GM23248 (cell line): ENCODE results near the gene SHCBP1L. TPM values are rescaled to one million over a fixed set of nuclear protein-coding genes. Genes with fewer than 3 reads are reported as not detected.

Experiments used
- DNase-seq: peaks from one replicate; pipeline ENCODE4 v3.0.0-alpha.2; 2015
- H2AFZ ChIP-seq: fragments of 200-600 bp; sonication (generic); 2 replicates; pipeline ENCODE4 v1.6.1; 2016; ENCODE audit warnings: antibody characterized with exemption
- H3F3A ChIP-seq: fragments of 200-600 bp; sonication (generic); 2 replicates; pipeline ENCODE4 v1.6.1; 2016; ENCODE audit warnings: mild to moderate bottlenecking, antibody characterized with exemption, mixed run types; ENCODE audit not compliant: insufficient read depth
- H3K27ac ChIP-seq: fragments of 200-600 bp; sonication (generic); 2 replicates; pipeline ENCODE4 v1.5.1; 2016; ENCODE audit warnings: mild to moderate bottlenecking
- H3K27me3 ChIP-seq: fragments of 200-600 bp; sonication (generic); replicated peaks from 2 replicates; pipeline ENCODE4 v1.6.1; 2016; ENCODE audit warnings: mild to moderate bottlenecking; ENCODE audit not compliant: insufficient read depth
- H3K36me3 ChIP-seq: fragments of 200-600 bp; sonication (generic); 2 replicates; pipeline ENCODE4 v1.6.1; 2016; ENCODE audit warnings: low read depth, mild to moderate bottlenecking
- H3K4me1 ChIP-seq: fragments of 200-600 bp; sonication (generic); 2 replicates; pipeline ENCODE4 v1.6.1; 2016; ENCODE audit warnings: mild to moderate bottlenecking; ENCODE audit not compliant: insufficient read depth
- H3K4me2 ChIP-seq: fragments of 200-600 bp; sonication (generic); one replicate; pipeline ENCODE4 v1.6.1; 2016; ENCODE audit warnings: mild to moderate bottlenecking; ENCODE audit not compliant: unreplicated experiment
- H3K4me3 ChIP-seq: fragments of 200-600 bp; sonication (generic); 2 replicates; pipeline ENCODE4 v1.5.1; 2016; ENCODE audit warnings: mild to moderate bottlenecking
- H3K79me2 ChIP-seq: fragments of 200-600 bp; sonication (generic); 2 replicates; pipeline ENCODE4 v1.6.1; 2016; ENCODE audit warnings: mild to moderate bottlenecking; ENCODE audit not compliant: insufficient read depth
- H3K9ac ChIP-seq: fragments of 200-600 bp; sonication (generic); 2 replicates; pipeline ENCODE4 v1.6.1; 2016; ENCODE audit warnings: mild to moderate bottlenecking
- H3K9me2 ChIP-seq: fragments of 200-600 bp; sonication (generic); 2 replicates; pipeline ENCODE4 v1.6.1; 2016; ENCODE audit warnings: mixed run types, mild to moderate bottlenecking, moderate library complexity; ENCODE audit not compliant: insufficient read depth
- H3K9me3 ChIP-seq: fragments of 200-600 bp; sonication (generic); one replicate; pipeline ENCODE4 v1.6.1; 2017; ENCODE audit warnings: low read depth
- H4K20me1 ChIP-seq: fragments of 200-600 bp; sonication (generic); 2 replicates; pipeline ENCODE4 v1.6.0; 2016; ENCODE audit not compliant: insufficient read depth
- EZH2 ChIP-seq: fragments of 200-600 bp; sonication (generic); IDR thresholded peaks from 2 replicates; pipeline ENCODE4 v1.6.1; 2018; ENCODE audit warnings: antibody characterized with exemption, mild to moderate bottlenecking; ENCODE audit not compliant: insufficient read depth, poor library complexity, severe bottlenecking
- EZH2phosphoT487 ChIP-seq: fragments of 200-600 bp; sonication (generic); IDR thresholded peaks from 2 replicates; pipeline ENCODE4 v1.6.1; 2018; ENCODE audit warnings: antibody characterized with exemption, moderate library complexity, mild to moderate bottlenecking, low read depth; ENCODE audit not compliant: insufficient read depth
- WGBS, 2 experiments: methylation state at CpG; one replicate each; pipeline ENCODE4 v1.1.6; 2015 to 2017; ENCODE audit warnings: low lambda C conversion rate in 2 of 2, low coverage in 1 of 2; ENCODE audit errors: missing lambda C conversion rate in 2 of 2; 5-methylcytosine and 5-hydroxymethylcytosine counted together
- in situ Hi-C: fragments of 300-500 bp; cut with MboI; formaldehyde crosslinking; loops from 2 replicates; pipeline ENCODE4 v1.15.0; 2020
- polyA plus RNA-seq: library from polyadenylated mRNA; unstranded; fragments of >200 nt; fragmentation: Nextera tagmentation; extraction: Ambion mirVana; gene quantifications from 2 replicates; pipeline ENCODE4 v1.2.1, GENCODE V29; 2016
- total RNA-seq: library from RNA; depleted of rRNA; stranded (reverse); fragments of >200 nt; shearing (Covaris generic); gene quantifications from 2 replicates; pipeline ENCODE4 v1.2.3, GENCODE V29; 2014

The SHCBP1L gene
- total and polyA plus RNA-seq, 2 experiments from 2014 or later, result not detected

GRCh38 chr1:182925661-182926060 is 27.3 kb downstream of the SHCBP1L start:
- H3K79me2 ChIP-seq, result no peaks in the 10 kb centered on the region
- TF ChIP-seq EZH2 (no peak), EZH2phosphoT487 (no peak)
- no peaks in the 10 kb centered on the region for H3K36me3 ChIP-seq
- no peaks in the 10 kb centered on the region for H3K4me1 ChIP-seq
- 18 to 29% methylated on average over 1 of the region's 1 CpG for WGBS, 2 experiments
- DNase-seq, result no peak
- no peak overlapping the region for H3K4me2 ChIP-seq
- no peak overlapping the region for H2AFZ ChIP-seq
- no peaks in the 10 kb centered on the region for H3K9me3 ChIP-seq
- in situ Hi-C loops, result no loop called here
- no peak overlapping the region for H3K27ac ChIP-seq
- H4K20me1 ChIP-seq, result no peaks in the 10 kb centered on the region
- H3F3A ChIP-seq, result no peaks in the 10 kb centered on the region
- H3K9me2 ChIP-seq, result no peaks in the 10 kb centered on the region
- H3K4me3 ChIP-seq, result no peak overlapping the region
- H3K27me3 ChIP-seq, result peaks cover 7% of the 10 kb centered on the region; the same call in 1 of the 2 replicates
- no peak overlapping the region for H3K9ac ChIP-seq

GRCh38 chr1:182917378-182917777 is 35.6 kb downstream of the SHCBP1L start:
- WGBS, 2 experiments, result 26 to 30% methylated on average over 3 of the region's 3 CpGs
- peak; percentile 2 for DNase-seq
- Histone ChIP-seq H3K4me2 (no peak overlapping the region), H3K9ac (no peak overlapping the region), H2AFZ (no peak overlapping the region), H3K36me3 (no peaks in the 10 kb centered on the region), H4K20me1 (no peaks in the 10 kb centered on the region), H3K4me3 (no peak overlapping the region), H3F3A (no peaks in the 10 kb centered on the region), H3K27me3 (no peaks in the 10 kb centered on the region; the same call in 1 of the 2 replicates), H3K4me1 (no peaks in the 10 kb centered on the region), H3K79me2 (no peaks in the 10 kb centered on the region), H3K9me3 (no peaks in the 10 kb centered on the region), H3K27ac (no peak overlapping the region), H3K9me2 (0 out of 2 replicates have a peak, but pooled peaks cover 5% of the 10 kb centered on the region)
- TF ChIP-seq EZH2 (no peak), EZH2phosphoT487 (no peak)
- in situ Hi-C loops, result no loop called here

GRCh38 chr1:182913401-182913800 is 39.6 kb downstream of the SHCBP1L start:
- TF ChIP-seq EZH2, result no peak
- no peak for TF ChIP-seq EZH2phosphoT487
- Histone ChIP-seq H3K27me3 (no peaks in the 10 kb centered on the region), H2AFZ (no peak overlapping the region), H3K4me1 (no peaks in the 10 kb centered on the region), H4K20me1 (no peaks in the 10 kb centered on the region), H3K4me3 (no peak overlapping the region), H3K9me2 (no peaks in the 10 kb centered on the region), H3K9ac (no peak overlapping the region), H3K79me2 (no peaks in the 10 kb centered on the region), H3K27ac (no peak overlapping the region), H3K9me3 (no peaks in the 10 kb centered on the region), H3K4me2 (no peak overlapping the region), H3K36me3 (no peaks in the 10 kb centered on the region), H3F3A (no peaks in the 10 kb centered on the region)
- in situ Hi-C loops, result no loop called here
- WGBS, 2 experiments, result 95 to 97% methylated on average over 3 of the region's 3 CpGs
- DNase-seq, result no peak

GRCh38 chr1:182910143-182910542 is 42.8 kb downstream of the SHCBP1L start:
- Histone ChIP-seq H3K4me3 (no peak overlapping the region), H3K4me1 (no peaks in the 10 kb centered on the region), H3K79me2 (no peaks in the 10 kb centered on the region), H2AFZ (no peak overlapping the region), H3F3A (no peaks in the 10 kb centered on the region), H3K27ac (no peak overlapping the region), H3K9me3 (no peaks in the 10 kb centered on the region), H4K20me1 (no peaks in the 10 kb centered on the region), H3K9me2 (no peaks in the 10 kb centered on the region), H3K9ac (no peak overlapping the region), H3K4me2 (no peak overlapping the region), H3K36me3 (no peaks in the 10 kb centered on the region), H3K27me3 (no peaks in the 10 kb centered on the region)
- WGBS, 2 experiments, result 90 to 91% methylated on average over 1 of the region's 1 CpG
- no peak for DNase-seq
- TF ChIP-seq EZH2phosphoT487 (no peak), EZH2 (no peak)
- in situ Hi-C loops, result no loop called here

- Histone ChIP-seq H3K9me3 (no peaks in the 10 kb centered on the region), H3K27ac (no peak overlapping the region), H3K9me2 (no peaks in the 10 kb centered on the region), H3K9ac (no peak overlapping the region), H3F3A (no peaks in the 10 kb centered on the region), H3K4me1 (no peaks in the 10 kb centered on the region), H3K4me3 (no peak overlapping the region), H2AFZ (no peak overlapping the region), H3K36me3 (no peaks in the 10 kb centered on the region), H3K4me2 (no peak overlapping the region), H3K27me3 (no peaks in the 10 kb centered on the region), H4K20me1 (no peaks in the 10 kb centered on the region), H3K79me2 (no peaks in the 10 kb centered on the region)
- WGBS, 2 experiments, result 63 to 71% methylated on average over 4 of the region's 4 CpGs
- in situ Hi-C loops, result no loop called here
- no peak for DNase-seq
- no peak for TF ChIP-seq EZH2phosphoT487
- TF ChIP-seq EZH2, result no peak
These were observed 43.4 kb downstream of the SHCBP1L start for GRCh38 chr1:182909578-182909977.
